Smooth muscle cell of the brain vasculature (primary cell): ENCODE data around the gene VAC14.

Experiments used
- DNase-seq: peaks from one replicate; pipeline ENCODE4 v3.0.0-alpha.2; 2012; ENCODE audit warnings: low read depth, low spot score

Gene VAC14

GRCh38 chr16:70692873-70693671 lies 107.9 kb downstream of the VAC14 start:
- DNase-seq = no peak

- no peak for DNase-seq
These were observed 108.7 kb downstream of the VAC14 start for GRCh38 chr16:70692130-70692872.

- no peak for DNase-seq
These were observed 109.5 kb downstream of the VAC14 start for GRCh38 chr16:70691223-70692129.

GRCh38 chr16:70689970-70690891 lies 110.7 kb downstream of the VAC14 start:
- DNase-seq = no peak

GRCh38 chr16:70689035-70689969 lies 111.7 kb downstream of the VAC14 start:
- DNase-seq = no peak

GRCh38 chr16:70688246-70688742 lies 112.7 kb downstream of the VAC14 start:
- no peak for DNase-seq

- no peak for DNase-seq
These were observed 113.2 kb downstream of the VAC14 start for GRCh38 chr16:70687671-70688245.

- DNase-seq = no peak
These were observed 113.9 kb downstream of the VAC14 start for GRCh38 chr16:70687102-70687511.

GRCh38 chr16:70686376-70687101 lies 114.4 kb downstream of the VAC14 start:
- DNase-seq = no peak

GRCh38 chr16:70685938-70686375 lies 115.0 kb downstream of the VAC14 start, which contains the start of gene MTSS2:
MTSS2 (minus strand) TSS chr16:70686053; CDS start chr16:70685791, 262 bp downstream.
- peak; percentile 70 for DNase-seq

GRCh38 chr16:70685061-70685937 lies 115.7 kb downstream of the VAC14 start:
- no peak for DNase-seq

GRCh38 chr16:70684146-70685060 lies 116.6 kb downstream of the VAC14 start:
- DNase-seq = no peak

- no peak for DNase-seq
These were observed 117.6 kb downstream of the VAC14 start for GRCh38 chr16:70683146-70683944.

GRCh38 chr16:70682239-70683145 lies 118.5 kb downstream of the VAC14 start:
- no peak for DNase-seq
